NCI-H345 (cell line): ENCODE data around the gene MAPK8IP2.

Experiments
- DNase-seq: peaks from one replicate; lab custom pipeline; 2025; lab: John Stamatoyannopoulos, UW

MAPK8IP2 gene

GRCh38 chr22:50600538-50600937 lies at the start of gene MAPK8IP2:
Gene MAPK8IP2, plus strand, starts transcription at chr22:50600793. Its CDS starts 26 bp downstream, at chr22:50600819.
- peak; percentile 68 for DNase-seq

DNA sequence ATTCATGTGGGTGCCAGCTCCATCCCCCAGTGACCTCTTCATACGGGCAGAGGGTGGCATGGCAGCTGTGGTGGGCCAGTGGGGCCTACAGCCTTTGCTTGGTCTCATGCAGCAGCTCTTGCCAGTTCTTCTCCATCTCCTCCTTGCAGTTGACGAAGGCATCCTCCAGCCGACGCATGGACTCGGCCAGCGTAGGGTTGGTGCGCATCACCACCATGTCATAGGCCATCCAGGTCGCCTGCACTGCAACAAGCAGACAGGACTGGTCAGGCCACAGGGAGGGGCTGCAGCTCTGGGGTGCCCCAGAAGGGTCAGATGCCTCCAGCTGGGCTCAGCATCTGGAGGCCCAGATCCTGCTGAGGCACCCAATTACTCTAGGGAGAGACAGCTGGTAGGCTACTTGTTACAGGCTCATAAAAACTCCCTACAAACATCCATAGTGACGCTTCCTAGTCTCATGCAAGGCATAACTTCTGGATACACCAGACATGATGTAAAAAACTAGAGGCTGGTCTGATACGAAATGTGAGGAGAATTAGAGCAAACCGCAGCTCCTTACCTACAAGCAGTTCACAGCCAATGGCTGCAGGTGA lies 49.3 kb upstream of the MAPK8IP2 start:
- no peak for DNase-seq

DNA sequence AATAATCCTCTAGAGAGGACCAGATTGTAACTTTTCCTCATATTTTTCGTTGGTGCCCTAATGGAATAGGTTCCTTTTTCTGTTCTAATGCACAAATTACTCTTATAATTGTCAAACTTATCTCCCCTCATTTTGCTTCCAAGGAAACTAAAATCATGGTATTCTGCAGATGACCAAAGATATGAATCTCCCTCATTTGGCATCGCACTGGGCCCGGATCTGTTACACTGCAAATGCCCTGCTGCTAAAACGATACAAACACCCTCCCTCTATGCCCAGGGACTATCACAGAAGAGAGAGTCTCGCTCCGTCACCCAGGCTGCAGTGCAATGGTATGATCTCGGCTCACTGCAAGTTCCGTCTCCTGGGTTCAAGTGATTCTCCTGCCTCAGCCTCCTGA lies 47.3 kb upstream of the MAPK8IP2 start:
- no peak for DNase-seq

DNA sequence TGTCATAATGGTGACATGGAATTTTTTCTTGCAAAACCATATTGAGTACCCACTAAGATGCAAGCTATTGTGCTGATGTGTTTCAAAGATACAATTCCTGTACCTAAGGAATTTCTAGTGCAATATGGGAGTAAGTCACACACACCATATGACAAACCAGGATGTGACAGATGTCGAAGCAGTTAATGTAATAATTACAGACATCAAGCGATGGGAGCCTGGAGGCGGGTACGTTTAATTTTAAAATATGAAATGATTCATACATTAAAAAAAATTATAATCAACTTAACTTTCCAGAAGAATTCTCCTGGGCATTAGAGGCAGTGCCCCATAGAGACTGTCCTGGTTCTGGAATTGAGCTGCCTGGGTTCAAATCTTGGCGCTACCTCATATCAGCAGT lies 43.9 kb upstream of the MAPK8IP2 start:
- no peak for DNase-seq

DNA sequence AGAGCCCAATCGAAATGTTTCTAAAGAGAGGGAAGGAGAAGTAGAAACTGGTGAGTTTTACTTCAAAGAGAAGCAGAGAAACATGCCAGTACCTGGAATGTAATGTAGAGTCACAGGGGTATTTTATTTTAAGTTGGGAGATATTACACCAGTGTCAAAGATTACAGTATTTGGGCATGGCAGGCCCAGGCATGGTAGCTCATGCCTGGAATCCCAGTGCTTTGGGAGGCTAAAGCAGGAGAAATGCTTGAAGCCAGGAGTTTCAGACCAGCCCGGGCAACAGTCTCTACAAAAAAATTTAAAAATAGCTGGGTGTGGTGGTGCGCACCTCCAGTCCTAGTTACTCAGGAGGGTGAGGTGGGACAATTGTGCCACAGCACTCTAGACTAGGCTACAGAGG lies 40.6 kb upstream of the MAPK8IP2 start:
- DNase-seq: no peak

DNA sequence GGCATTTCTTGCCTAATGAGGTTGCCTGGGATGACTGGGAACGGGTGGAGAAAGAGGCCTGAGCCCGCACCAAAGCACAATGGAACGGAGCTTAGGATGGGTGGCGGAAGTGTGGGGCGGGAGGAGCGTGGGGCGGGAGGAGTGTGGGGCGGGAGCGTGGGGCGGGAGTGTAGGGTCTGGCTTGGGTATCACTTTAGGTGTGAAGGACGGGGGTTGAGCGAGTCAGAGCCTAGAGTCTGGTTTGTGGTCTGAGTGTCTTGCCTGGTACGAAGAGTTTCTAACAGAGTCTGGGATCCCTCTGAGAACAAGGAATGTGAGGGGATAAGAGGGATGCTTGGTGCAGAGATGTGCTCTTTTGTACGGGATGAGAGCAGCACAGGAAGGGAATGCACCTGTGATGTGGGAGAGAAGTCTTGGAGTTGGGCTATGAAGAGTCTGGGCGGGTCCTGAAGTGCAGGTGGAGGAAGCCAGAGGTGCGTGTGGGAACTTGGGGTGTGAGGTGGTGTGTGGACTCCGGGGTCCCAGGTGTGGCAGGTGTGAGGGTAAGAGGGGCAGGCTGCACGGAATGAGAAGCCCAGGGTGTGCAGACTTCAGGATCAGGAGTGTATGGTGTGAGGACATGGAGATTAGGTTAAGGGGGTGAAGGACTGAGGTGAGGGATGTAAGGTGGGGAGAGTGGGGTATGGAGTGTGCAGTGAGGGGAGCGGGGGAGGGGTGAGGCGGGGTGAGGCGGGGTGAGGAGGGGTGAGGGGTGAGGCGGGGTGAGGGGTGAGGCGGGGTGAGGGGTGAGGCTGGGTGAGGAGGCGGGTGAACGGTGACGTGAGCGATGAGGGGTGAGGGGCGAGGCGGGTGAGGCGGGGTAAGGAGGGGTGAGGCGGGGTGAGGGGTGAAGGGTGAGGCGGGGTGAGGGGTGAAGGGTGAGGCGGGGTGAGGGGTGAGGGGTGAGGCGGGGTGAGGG lies 38.9 kb upstream of the MAPK8IP2 start:
- no peak for DNase-seq

DNA sequence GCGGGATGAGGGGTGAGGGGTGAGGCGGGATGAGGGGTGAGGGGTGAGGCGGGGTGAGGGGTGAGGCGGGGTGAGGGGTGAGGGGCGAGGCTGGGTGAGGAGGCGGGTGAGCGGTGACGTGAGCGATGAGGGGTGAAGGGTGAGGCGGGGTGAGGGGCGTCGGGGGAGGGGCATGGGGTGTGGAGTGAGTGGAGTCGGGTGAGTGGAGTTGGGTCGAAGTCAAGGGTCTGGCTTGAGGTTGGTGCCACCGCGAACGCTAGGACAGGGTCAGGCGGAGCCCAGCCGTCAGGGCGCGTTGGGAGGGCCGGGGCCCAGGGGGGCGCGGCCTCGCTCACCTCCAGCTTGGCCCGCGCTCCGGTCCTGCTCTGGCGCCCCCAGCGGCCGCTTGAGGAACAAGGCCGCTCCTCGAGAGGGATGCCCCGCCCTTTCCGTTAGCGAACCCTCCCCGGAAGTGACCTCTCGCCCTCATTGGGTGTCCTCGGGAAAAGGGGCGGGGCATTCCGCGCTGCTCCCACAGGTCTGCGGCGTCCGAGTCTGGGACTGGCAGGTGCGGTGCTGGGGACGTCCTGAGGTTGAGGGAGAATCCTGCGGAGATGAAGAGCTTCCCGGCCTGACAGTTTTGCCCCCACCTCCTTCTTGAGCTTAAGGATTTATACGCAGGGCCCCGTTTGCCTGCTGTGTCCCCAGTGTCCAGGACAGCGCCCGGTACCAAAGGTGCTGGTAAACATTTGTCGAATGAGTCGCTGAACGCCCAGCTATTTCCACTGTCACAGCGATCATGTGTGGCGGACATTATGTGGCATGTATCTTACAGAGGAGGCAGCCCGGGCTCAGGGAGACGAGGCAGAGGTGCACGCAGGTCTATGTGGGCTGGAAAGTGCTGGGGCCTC lies 37.8 kb upstream of the MAPK8IP2 start, which contains the start of gene SYCE3:
SYCE3 (minus strand) TSS at position 397 of the 890 bp plus-strand sequence. CDS start 6,514 bp downstream, outside the sequence.
- DNase-seq: peak; percentile 94

- no peak for DNase-seq
Measured at GRCh38 chr22:50563413-50564160, 37.0 kb upstream of the MAPK8IP2 start.

- DNase-seq: no peak
Measured at GRCh38 chr22:50564289-50564688, 36.3 kb upstream of the MAPK8IP2 start.

DNA sequence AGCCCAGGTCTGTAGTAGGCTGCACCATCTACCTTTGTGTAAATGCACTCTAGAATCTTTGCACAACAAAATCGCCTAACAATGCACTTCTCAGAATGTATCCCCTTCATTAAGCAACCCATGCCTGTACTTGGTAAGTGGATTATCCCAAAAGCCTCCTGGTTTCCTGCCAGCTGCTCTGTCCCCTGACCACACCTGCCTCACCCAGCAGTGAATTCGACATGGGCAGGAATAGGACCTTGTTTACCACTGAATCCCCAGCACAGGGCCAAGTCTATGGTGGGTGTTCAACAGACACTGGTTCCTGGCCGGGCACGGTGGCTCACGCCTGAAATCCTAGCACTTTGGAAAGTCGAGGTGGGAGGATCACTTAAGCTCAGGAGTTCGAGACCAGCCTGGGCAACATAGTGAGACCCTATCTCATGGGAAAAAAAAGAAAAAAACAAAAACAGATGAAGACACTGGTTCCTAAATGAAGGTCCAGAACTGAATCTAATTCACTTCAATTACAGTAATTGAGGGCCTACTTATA lies 32.8 kb upstream of the MAPK8IP2 start:
- DNase-seq: no peak

GRCh38 chr22:50568626-50569025 lies 32.0 kb upstream of the MAPK8IP2 start:
- no peak for DNase-seq

DNA sequence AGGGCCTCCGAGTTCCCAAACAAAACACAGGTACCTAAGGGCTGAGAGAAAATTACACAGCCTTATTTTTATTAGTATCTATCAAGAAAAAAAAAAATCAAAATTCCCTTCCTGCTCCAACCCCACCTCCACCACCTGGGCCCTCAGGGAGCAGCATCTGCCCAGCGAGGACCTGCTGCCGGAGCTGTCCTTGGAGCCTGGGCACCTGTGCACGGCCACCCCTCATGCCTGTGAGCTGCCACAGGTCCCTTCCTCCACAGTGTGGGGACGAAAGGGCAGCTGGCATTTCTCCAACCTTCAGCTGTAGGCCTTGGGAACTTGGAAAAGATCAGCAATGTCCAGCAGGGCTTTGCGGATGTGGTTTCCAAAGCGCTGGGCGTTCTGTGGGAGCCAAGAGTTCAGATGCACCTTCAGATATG lies 31.5 kb upstream of the MAPK8IP2 start:
- DNase-seq: no peak

DNA sequence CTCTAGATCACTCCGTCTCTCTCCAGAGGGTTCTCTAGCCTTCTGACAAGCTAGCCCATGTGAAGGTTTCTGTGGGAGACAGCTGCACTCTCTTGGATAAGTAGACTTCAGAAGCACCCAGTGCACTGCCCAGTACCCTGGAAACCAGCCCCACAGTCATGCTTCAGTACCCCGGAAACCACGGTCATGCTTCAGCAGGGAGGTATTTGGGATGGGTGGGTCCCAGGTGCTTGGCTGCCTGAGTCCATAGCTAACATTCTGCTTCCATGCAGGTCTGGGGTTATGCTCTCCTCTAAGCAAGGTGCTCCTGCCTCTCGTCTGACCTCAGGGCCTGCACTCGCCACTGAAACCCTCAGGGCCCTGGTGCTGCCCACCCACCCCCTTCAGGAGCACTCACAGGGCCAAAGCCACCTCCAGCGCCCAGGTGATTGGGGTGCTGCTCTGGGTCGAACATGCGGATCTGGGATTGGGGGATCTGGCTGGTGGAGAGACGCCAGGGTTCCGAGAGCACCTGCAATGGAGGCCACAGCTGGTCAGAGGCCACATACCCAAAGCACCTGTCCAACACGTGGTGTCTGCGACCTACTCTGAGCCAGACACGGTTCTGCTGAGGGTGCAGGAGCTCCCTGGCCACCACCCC lies 30.6 kb upstream of the MAPK8IP2 start:
- no peak for DNase-seq

DNA sequence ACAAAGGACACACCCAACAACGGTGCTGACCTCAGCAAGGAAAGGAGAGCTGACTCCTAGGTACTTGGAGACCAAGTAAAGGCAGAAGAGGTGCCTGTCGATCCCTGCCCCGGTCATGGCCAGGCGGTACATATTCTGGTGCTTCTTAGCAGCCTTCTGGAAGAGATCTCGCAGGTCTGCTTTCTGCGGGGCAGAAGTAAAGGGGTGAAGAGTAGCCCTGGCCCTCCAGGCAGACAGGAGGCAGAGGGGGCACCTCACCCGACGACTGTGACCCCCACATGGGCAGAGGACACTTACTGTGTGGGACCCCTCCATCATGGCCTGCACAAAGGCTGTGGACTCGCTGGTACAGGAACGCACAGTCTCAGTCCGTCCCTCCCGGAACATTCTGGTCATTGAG lies 29.7 kb upstream of the MAPK8IP2 start:
- no peak for DNase-seq

DNA sequence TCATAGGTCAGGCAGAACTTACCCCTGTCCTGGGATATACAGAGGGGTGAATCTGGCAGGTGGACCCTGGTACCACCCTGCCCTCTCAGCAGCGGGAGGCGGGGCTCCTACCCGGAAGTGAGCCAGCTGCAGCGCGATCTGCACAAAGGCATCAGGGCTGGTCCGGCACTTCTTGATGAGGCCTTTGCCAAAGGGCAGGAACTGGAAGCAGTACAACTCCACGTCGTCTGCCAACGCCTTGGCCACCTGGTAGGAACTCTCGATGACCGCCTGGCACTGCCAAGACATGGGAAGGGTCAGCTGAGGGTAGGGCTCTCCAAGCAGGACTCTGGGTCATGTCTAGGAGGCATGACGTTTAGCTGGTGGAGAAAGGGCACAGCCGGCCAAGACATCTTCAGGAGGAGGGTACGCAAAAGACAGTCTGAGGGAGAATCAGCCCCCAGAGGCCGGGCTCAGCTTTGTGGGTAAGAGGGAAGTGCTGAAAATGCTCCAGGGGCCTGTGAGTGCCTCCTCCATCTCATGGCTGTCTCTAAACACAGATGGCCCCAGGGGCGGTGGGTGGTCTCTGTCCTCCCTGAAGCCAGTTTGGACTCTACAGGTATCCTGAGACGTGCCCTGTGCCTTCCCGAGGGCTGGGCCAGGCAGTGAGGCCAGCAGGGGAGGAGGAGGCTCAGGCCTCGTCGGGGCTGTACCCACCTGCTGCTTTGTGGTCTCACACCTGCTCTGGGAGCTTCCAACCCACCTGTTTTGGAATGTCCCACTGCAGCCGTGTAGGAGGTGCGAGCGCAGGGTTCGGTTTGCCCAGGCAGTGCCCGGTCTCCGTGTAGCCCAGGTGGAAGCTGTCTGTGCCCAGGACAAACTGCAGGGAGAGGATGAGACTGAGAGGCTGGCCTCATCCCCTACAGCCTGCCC lies 29.1 kb upstream of the MAPK8IP2 start:
- DNase-seq: no peak

GRCh38 chr22:50572965-50573364 lies 27.6 kb upstream of the MAPK8IP2 start:
- no peak for DNase-seq

GRCh38 chr22:50573491-50574382 lies 26.9 kb upstream of the MAPK8IP2 start:
- DNase-seq: no peak

GRCh38 chr22:50574383-50574755 lies 26.2 kb upstream of the MAPK8IP2 start:
- no peak for DNase-seq
